Hematopoietic multipotent progenitor cell treated with erythropoietin and hydrocortisone succinate and interleukin-3 and kit ligand, for 17 days (in vitro differentiated cells): ENCODE data around the gene NPEPPS.
"Not testable (repeated sequence)": the region's sequence is repeated elsewhere in the genome, so short reads cannot be mapped to it uniquely, and the experiment has no call there.

Source experiments
- DNase-seq: peaks from one replicate; pipeline ENCODE4 v3.0.0-alpha.2; 2015; ENCODE audit warnings: low spot score

Gene NPEPPS

DNA sequence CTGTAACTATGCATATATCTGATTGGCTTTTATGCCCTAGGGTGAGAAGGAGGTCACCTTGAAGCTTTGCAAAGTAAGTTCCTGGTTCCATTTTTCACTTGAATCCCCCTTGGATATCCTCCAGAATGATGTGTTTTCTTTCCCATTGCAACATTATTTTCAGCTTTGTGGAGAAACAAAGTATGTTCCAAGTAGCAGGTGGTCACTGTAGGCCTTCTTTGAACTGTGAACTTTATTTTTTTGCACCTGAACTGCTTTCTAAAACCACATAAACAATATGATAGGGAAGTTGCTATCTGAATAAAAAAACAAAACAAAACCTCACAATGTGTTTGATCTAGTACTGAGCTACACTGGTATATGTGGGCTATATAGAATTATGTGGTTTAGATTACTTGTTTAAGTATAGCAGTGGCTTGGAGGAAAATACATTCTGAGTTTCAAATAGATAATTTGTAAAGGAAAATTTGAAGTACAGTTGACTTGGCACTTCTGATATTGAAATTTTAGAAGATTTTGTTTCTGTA, 29.7 kb downstream of the NPEPPS start:
- DNase-seq, result not testable (repeated sequence)

DNA sequence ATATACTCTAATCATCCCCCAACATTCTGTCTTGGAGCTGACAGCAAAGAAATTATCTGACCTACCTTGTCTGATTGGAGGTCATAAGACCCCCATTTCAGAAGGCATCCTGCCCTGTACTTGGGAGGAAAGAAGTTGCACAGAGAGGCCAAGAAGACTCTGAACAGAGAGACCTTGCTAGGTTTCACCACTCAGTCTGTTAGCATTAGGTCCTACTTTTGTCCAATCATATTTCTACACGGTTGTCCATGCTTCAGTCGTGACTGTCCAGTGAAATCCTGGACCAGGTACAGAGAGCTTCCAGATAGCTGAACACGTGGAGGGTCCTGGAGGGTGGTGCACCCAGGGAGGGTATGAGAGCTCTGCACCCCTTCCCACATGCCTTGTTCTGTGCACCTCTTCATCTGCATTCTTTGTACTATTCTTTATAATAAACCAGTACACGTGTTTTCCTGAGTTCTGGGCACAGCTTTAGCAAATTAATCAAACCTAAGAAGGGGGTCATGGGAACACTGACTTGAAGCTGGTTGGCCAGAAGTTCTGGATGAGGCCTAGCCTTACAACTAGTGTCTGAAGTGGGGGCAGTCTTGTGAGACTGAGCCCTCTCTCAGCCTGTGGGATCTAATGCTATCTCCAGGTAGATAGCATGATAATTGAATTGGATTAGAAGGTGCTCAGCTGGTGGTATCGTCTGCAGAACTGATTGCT, 30.9 kb downstream of the NPEPPS start:
- not testable (repeated sequence) for DNase-seq

DNA sequence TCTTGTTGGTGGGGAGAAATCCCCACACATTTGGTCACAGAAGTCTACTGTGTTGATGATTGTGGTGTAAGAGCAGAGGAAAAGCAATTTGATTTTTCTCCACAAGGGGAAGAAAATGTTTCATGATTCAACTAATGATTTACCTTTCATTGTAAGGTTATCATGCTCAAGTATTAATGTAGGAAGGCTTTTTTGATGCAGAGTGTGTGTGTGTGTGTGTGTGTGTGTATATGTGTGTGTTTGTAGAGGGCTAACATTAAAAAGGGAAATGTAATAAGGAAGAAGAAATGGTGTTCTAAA, 31.4 kb downstream of the NPEPPS start:
- not testable (repeated sequence) for DNase-seq

DNA sequence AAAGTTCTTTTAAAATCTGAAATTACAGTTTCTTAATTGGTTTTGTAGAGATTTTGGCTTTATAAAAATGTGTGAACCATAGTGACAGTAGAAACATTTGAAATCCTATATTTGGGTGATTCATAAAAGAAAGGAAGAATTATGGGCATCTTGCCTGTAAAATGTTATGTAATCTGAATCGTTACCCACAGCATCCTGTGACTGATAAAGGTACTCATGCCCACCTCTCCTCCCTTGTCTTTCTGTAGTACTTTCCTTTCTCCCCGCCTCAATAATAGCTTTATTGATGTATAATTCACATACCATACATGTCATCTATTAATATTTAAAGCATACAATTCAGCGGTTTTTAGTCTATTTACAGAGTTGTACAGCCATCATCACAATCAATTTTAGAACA, 36.4 kb downstream of the NPEPPS start:
- DNase-seq, result not testable (repeated sequence)

DNA sequence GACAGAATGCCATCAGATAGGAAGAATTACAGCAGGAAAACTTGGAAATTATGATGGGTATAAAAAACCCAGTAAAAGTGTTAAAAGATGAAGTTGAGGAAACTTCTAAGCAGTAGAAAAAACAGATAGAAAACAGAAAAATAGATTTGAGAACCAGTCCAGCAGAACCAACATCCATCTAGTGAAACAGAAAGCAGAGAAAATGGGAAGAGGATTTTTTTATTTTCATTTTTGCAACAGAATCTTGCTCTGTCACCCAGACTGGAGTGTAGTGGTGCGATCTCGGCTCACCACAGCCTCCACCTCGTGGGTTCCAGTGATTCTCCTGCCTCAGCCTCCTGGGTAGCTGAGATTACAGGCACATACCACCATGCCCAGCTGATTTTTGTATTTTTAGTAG, 41.7 kb downstream of the NPEPPS start:
- not testable (repeated sequence) for DNase-seq

DNA sequence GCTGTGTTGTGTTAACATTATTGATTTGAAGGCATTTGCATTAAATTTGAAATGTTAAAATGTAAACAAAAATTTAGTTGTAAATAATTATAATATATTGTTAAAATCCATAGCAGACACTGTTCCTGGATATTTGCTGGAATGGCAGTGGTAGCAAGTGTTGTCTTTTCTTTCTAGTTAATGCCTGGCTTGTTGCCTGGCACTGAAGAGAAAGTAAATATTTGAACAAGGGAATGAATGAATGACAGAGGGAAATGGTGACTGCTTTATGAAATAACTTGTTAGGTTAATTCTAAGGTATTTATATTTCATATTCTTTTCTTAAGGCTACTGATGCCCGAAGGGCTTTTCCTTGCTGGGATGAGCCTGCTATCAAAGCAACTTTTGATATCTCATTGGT, 51.5 kb downstream of the NPEPPS start:
- DNase-seq, result not testable (repeated sequence)

DNA sequence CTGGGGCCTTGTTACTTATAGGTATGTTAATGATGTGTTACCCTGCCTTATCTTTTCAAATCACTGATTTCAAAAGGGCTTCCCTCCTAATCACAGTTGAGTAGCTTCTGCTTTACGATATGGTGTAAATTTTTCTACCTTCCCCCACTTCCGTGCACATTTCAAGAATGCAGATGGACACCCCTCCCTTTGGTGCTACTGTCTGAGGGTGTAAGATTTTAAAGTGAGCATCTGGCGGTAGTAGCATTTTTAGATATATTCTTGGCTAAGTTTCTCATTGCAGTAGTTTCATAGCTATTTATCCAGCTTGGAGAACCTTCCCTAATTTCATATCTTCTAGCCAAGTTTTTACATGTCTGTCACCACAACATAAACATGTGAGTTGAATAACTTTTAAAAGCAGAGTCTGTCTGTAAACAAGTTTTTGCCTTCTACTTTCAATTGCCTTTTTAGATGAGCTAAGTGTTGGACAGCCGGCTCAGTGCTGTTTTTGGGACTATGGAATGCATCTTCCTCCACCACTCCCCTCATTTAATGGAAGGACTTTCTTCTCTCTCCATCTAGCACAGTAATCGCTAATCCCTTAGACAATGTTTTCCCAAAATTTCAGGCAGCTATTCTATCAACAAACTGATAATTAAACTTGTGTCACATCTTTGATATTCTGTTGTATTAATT, 55.6 kb downstream of the NPEPPS start:
- not testable (repeated sequence) for DNase-seq

DNA sequence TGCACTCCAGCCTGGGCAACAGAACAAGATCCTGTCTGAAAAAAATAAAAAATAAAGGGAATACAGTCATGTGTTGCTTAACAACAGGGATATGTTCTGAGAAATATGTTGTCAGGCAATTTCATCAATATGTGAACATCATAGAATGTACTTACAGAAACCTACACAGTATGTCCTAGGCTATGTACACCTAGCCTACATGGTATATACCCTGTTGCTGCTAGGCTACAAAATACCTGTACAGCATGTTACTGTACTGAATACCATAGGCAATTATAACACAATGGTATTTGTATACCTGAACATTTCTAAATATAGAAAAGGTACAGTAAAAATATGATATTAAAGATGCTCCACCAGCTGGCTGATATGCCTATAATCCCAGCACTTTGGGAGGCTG, 62.6 kb downstream of the NPEPPS start:
- DNase-seq, result not testable (repeated sequence)

DNA sequence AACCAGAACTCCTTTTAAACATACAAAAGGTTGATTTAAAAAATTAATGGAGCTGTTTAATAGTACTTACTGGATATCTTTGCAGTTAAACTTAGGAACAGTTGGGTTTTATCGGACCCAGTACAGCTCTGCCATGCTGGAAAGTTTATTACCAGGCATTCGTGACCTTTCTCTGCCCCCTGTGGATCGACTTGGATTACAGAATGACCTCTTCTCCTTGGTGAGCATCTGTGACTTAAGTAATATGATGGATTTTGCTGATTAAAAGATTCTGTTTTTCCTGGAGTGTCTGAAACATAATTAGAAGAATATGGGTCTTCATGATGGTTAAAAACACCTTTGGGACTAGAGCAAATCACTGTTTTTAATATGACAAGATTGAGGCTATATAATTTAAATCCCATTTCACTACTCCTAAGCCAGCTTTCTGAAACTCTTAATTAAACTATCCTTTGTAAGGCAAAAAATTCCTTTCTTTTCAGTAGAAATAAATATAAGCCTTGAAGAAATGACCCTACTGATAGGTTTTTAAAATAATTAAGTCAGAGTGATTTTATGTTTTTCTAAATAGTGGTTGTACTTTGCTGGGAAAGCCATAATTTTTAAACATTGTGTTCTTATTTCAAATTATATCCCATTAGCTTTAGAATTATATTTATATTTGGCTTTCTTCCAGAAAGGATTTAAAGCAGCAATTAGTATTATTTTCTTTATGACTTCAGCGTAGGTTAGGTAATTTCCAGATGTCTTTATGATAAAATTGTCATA, 73.1 kb downstream of the NPEPPS start:
- no peak for DNase-seq

DNA sequence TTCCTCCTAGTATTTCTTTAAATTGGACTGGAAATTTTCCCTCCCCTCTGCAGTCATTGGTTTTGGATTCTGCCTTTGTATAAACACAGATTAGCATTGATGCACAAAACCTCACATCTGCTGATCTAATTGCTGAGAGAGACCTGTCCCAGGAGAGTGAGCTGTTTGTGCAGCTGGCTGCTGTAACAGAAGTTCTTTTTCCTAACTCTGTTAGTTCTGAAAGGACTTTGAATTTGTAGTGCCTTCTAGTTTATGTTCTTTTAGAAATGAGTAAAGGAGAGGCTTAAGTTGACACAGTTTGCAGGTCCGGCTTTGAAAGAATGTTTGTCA, 73.7 kb downstream of the NPEPPS start:
- no peak for DNase-seq

DNA sequence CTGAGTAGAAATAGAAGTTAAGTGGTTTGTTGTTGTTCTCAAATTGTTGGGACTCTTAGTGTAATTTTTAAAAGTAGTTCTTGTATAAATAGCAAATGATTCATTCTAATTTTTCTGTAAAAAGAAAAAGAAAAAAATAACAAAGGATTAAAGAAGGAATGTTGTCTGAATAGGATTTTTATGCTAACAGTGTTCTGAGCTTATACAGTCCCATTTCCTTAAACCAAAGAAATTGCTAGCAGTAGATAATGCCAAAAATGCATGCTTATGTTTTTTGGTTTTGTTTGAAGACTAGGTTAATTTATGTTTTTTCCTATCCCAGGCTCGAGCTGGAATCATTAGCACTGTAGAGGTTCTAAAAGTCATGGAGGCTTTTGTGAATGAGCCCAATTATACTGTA, 74.1 kb downstream of the NPEPPS start:
- DNase-seq, result no peak

DNA sequence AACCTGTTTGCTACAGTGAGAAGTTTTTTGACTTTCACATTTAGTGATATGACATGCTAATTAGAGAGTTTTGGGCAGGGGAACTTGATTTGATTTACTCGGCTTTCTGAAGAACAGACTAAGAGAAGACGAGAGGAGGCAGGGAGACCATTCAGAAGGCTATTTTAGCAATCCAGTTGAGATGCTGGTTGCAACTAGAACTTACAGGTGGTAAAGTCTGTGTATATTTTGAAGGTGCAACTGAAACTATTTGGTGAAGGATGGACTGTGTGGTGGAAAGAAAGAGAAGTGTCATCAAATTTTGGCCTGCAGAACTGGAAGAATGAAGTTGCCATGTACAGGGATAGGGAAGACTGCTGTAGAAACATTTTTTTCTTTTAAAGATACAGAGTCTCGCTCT, 76.6 kb downstream of the NPEPPS start:
- no peak for DNase-seq

DNA sequence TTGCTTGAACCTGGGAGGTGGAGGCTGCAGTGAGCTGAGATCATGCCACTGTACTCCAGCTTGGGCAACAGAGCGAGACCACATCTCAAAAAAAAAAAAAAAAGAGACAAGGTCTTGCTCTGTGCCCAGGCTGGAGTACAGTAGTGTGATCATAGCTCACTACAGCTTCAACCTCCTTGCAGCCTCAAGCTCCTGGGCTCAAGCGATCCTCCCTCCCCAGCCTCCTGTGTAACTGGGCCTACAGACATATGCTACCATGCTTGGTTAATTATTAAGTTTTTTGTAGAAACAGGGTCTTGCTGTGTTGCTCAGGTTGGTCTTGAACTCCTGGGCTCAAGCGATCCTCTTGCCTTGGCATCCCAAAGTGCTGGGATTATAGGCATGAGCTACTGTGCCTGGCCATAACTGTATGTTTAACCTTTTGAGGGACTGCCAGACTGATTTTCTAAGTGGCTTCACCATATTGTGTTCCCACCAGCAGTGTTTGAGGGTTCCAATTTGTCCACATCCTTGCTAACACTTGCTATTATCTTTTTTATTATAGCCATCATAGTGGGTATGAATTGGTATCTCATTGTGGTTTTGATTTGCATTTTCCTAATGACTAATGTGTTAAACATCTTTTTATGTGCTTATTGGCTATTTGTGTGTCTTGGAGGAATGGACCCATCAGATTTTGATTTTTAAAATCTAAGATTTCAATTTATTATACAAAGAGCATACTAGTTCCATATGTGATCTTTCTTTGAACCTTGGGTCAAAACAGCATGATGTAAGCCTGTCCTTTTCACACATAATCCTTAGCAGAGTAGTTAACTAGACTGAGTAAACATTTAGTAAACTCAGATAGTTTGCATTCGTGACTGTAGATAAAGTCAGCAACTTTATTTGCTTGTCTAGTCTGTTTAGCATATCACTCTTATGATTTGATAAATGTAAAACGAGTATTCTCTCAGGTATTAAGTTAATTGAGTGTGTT, 80.8 kb downstream of the NPEPPS start:
- no peak for DNase-seq

DNA sequence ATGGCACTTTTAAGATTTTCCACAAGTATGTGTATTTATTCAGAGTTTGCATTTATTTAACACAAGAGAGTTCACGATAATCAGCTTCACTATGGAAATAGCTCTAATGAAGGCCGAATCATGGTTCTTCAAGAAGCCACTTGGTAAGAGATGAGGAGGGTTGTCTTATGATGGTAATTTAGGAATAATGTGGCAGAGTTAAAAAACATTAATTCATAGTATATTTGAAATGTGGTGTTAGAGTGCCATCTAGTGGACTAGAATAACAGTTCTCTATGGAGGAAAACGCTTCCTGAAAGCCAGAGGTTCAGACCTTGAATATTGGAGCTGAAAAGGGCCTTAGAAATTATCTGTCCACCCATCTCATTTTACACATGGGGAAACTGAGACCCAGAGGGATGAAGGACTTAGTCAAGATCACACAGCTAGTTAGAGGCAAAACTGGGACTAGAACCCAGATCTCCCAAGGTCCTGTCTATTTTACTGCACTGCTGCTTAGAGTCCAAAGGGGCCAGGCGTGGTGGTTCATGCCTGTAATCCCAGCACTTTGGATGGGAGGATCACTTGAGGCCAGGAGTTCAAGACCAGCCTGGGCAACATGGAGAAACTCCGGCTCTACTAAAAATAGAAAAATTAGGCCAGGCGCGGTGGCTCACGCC, 85.0 kb downstream of the NPEPPS start:
- peak; percentile 81 for DNase-seq

DNA sequence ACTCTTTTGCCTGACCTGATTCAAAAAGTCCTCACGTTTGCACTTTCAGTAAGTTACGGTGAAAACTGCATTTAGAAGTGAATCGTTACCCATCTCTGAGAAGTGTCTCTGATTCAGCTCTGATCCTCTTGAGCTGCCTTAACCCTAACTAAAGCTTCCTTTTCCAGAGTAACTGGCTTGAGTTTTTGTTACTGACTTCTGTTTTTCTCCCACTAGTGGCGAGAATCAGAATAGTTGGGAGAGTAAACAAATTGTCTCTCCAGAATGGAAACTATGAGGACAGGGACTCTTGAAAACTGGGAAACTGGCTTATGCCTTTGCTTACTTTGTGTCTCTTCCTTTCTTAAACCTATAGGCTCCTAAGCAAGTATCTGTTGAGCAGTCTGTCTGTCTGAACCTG, 87.5 kb downstream of the NPEPPS start:
- no peak for DNase-seq

DNA sequence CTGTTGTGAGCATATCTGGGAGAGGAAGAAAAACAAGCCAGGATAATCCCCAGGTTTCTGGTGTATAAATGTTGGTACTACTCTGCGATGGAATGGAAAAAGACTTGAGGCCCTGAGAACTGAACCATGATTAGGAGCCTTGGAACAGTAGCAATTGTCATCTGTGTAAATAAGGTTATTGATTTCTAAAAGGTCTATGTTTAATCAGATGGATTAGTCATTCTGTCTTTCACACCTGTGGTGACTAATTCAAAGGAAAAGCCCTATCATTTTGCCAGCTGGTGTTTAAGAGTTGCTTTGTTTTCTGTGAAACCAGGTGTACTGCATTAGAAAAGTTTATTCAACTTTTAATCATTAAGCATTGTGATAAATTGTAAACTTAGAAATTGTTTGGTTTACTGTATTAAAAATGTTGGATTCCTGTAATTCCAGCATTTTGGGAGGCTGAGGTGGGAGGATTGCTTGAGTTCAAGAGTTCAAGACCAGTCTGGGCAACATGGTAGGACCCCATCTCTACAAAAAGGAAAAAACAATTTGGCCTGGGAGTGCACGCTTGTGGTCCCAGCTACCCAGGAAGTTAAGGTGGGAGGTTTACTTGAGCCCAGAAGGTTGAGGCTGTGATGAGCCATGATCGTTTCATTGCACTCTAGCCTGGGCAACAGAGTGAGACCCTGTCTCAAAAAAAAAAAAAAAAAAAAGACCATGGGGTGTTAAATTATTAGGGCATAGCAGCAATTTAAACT, 89.8 kb downstream of the NPEPPS start:
- DNase-seq, result no peak

DNA sequence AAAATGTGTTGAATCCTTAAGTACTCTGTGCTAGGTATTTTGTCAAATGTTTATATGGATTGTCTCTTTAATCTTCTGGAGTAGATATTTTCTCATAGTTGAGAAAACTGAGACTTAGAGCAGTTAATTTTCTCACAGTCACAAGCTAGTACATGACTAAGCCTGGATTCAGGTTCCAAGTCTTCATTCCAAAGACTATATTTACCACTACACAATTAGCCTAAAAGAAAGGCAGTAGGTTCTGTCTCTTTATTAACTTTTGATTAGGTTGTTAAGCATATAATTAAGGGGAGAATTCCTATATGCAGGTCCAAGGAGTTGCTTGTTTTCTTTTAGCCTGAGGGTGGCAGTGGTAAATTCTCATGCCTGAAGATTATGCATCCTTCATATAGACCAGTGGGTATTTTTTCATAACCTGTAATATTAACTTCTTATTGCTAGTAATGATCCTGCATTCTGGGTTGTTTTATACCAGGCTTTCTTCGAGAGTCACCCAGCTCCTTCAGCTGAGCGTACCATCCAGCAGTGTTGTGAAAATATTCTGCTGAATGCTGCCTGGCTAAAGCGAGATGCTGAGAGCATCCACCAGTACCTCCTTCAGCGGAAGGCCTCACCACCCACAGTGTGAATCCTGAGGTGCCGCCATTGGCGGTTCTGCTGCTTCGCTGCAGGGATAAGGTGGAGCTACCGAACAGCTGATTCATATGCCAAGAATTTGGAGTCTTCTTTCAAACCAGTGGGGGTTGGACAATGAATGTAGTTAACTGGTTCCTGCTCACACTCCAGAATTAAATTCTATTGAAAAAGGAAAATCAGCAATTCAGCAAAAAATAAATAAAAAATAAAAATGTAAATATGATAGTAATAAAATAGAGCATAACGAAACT, 90.6 kb downstream of the NPEPPS start:
- no peak for DNase-seq

DNA sequence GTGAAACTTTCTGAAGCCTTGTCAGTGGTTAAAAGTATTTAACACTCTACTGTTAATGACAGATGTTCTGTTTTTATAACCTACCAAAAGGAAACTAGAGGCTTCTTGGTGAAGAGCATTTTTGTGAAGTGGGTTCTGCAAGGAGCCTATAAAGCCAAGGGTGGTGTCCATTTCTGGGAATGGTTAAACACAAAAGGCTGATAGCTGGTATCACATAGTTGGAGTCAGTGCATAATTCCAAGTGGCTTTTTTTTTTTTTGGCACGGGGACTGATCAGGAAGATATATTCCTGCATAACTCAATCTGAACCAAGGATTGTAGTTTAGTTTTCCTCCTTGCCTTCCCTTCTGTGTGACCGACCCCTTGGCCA, 91.3 kb downstream of the NPEPPS start:
- DNase-seq, result no peak

DNA sequence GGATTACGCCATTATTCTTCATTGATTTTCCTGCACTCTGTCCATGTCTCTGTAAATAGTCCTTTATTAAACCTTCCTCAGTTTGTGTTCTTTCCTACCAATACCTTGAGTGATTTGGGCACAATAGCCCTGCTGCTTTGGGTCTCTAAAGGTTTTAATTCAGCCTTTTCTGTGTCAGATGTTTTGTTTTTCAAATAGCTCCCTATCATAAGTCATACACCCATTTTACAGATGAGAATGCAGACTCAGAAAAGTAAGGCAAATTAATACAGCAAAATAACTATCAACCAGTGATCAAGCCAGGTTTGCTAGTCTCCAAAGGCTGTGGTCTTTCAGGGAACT, 93.8 kb downstream of the NPEPPS start:
- no peak for DNase-seq

DNA sequence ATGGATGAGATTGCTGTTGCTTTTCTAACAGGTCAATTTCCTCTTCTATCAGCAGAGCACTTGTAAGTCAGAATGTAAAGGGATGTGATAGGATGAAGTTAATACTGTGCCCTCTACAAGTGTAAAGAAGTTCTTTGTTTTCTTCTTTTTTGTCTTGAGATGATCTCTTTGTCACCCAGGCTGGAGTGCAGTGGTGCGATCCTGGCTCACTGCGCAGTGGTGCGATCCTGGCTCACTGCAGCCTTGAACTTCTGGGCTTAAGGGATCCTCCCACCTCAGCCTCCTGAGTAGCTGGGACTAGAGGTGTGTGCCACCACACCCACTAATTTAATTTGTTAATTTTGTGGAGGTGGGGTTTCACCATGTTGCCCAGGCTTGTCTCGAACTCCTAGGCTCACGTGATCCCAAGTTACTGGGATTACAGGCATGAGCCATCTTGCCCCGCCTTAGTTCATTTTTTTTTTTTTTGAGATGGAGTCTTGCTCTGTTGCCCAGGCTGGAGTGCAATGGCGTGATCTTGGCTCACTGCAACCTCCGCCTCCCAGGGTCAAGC, 97.2 kb downstream of the NPEPPS start:
- DNase-seq, result no peak
